ENCODE results near the gene DTWD2. TPM values are rescaled to one million over a fixed set of nuclear protein-coding genes. Genes with fewer than 3 reads are reported as not detected.
"Not testable (repeated sequence)": the region's sequence is repeated elsewhere in the genome, so short reads cannot be mapped to it uniquely, and the experiment has no call there.

The DTWD2 gene
- total RNA-seq, 5 donors from 2014 or later (not counting 1 experiment from before 2014, with no cell fraction given), result 3.0 to 4.4 (median 3.2) TPM

- no peak overlapping the region for H3K4me3 ChIP-seq (ENCODE audit: control insufficient read depth in 1 of 2, extremely low read depth in 1 of 2, low read length in 1 of 2)
- no peaks in the 10 kb centered on the region for H3K9me3 ChIP-seq
- CTCF ChIA-PET, result no interaction called here
- no peaks in the 10 kb centered on the region for H3K36me3 ChIP-seq (ENCODE audit: control insufficient read depth in 2 of 2, extremely low read depth in 1 of 2, insufficient read depth in 1 of 2, low read length in 1 of 2)
- WGBS (ENCODE audit: insufficient coverage), result no CpG with 5 or more reads among the region's 2 CpGs
- Mint-ChIP-seq H3K27ac (no peak overlapping the region), H3K36me3 (peaks cover 5% of the 10 kb centered on the region), H3K9me3 (no peaks in the 10 kb centered on the region), H3K4me3 (no peak overlapping the region), H3K4me1 (no peaks in the 10 kb centered on the region), H3K27me3 (no peaks in the 10 kb centered on the region)
- ATAC-seq (replicated peaks in 1 of 4) (no peak), DNase-seq (no peak)
- no peak overlapping the region for H3K27ac ChIP-seq (ENCODE audit: low read length)
- POLR2A ChIA-PET, result no interaction called here
- H3K4me1 ChIP-seq (ENCODE audit: control insufficient read depth in 1 of 2, extremely low read depth in 1 of 2, insufficient read depth in 2 of 2, low read length in 2 of 2), result no peaks in the 10 kb centered on the region
- H3K27me3 ChIP-seq (replicated peaks in 1 of 2; ENCODE audit: control insufficient read depth in 2 of 2, extremely low read depth in 1 of 2, insufficient read depth in 2 of 2, low read length in 1 of 2), result no peaks in the 10 kb centered on the region
Observed at GRCh38 chr5:118888556-118888955, 99.8 kb downstream of the DTWD2 start.

- Mint-ChIP-seq H3K4me3 (no peak overlapping the region), H3K27ac (no peak overlapping the region), H3K27me3 (no peaks in the 10 kb centered on the region), H3K4me1 (no peaks in the 10 kb centered on the region), H3K9me3 (peaks cover under 1 to 5% (median 4%) of the 10 kb centered on the region in 3 donors), H3K36me3 (peaks cover 14% of the 10 kb centered on the region)
- H3K27ac ChIP-seq (ENCODE audit: low read length), result no peak overlapping the region
- CTCF ChIA-PET, result no interaction called here
- ATAC-seq (replicated peaks in 1 of 4) (no peak), DNase-seq (no peak)
- no peaks in the 10 kb centered on the region for H3K9me3 ChIP-seq
- H3K27me3 ChIP-seq (replicated peaks in 1 of 2; ENCODE audit: control insufficient read depth in 2 of 2, extremely low read depth in 1 of 2, insufficient read depth in 2 of 2, low read length in 1 of 2), result no peaks in the 10 kb centered on the region
- H3K4me1 ChIP-seq (ENCODE audit: control insufficient read depth in 1 of 2, extremely low read depth in 1 of 2, insufficient read depth in 2 of 2, low read length in 2 of 2), result no peaks in the 10 kb centered on the region
- H3K4me3 ChIP-seq (ENCODE audit: control insufficient read depth in 1 of 2, extremely low read depth in 1 of 2, low read length in 1 of 2), result no peak overlapping the region
- POLR2A ChIA-PET, result no interaction called here
- no peaks in the 10 kb centered on the region for H3K36me3 ChIP-seq (ENCODE audit: control insufficient read depth in 2 of 2, extremely low read depth in 1 of 2, insufficient read depth in 1 of 2, low read length in 1 of 2)
- 70% methylated on average over 2 of the region's 2 CpGs for WGBS (ENCODE audit: insufficient coverage)
Observed at GRCh38 chr5:118883362-118883761, 105.0 kb downstream of the DTWD2 start.

- H3K27ac Mint-ChIP-seq, result no peak overlapping the region
- Histone ChIP-seq H3K36me3 (ENCODE audit: control insufficient read depth in 2 of 2, extremely low read depth in 1 of 2, insufficient read depth in 1 of 2, low read length in 1 of 2) (no peaks in the 10 kb centered on the region), H3K4me1 (ENCODE audit: control insufficient read depth in 1 of 2, extremely low read depth in 1 of 2, insufficient read depth in 2 of 2, low read length in 2 of 2) (no peaks in the 10 kb centered on the region), H3K4me3 (ENCODE audit: control insufficient read depth in 1 of 2, extremely low read depth in 1 of 2, low read length in 1 of 2) (no peak overlapping the region), H3K27me3 (replicated peaks in 1 of 2; ENCODE audit: control insufficient read depth in 2 of 2, extremely low read depth in 1 of 2, insufficient read depth in 2 of 2, low read length in 1 of 2) (no peaks in the 10 kb centered on the region), H3K9me3 (no peaks in the 10 kb centered on the region), H3K27ac (ENCODE audit: low read length) (no peak overlapping the region)
- no peak for DNase-seq
- peaks cover 4 to 12% (median 8%) of the 10 kb centered on the region in 3 donors for H3K9me3 Mint-ChIP-seq
- ChIA-PET POLR2A (no interaction called here), CTCF (no interaction called here)
- ATAC-seq (replicated peaks in 1 of 4), result no peak
- no peaks in the 10 kb centered on the region for H3K4me1 Mint-ChIP-seq
- no peaks in the 10 kb centered on the region for H3K27me3 Mint-ChIP-seq
- H3K4me3 Mint-ChIP-seq, result no peak overlapping the region
- H3K36me3 Mint-ChIP-seq, result peaks cover 21% of the 10 kb centered on the region
- 64% methylated on average over 3 of the region's 3 CpGs for WGBS (ENCODE audit: insufficient coverage)
Observed at GRCh38 chr5:118882666-118883065, 105.7 kb downstream of the DTWD2 start.

DNA sequence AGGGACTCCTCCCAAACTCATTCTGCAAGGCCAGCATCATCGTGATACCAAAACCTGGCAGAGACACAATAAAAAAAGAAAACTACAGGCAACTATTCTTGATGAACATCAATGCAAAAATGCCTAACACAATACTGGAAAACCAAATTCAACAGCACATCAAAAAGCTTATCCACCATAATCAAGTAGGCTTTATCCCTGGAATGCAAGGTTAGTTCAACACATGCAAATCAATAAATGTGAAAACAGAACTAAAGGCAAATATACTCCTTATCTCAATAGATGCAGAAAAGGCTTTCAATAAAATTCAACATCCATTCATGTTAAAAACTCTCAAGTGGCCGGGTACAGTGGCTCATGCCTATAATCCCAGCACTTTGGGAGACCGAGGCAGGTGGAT is 111.5 kb downstream of the DTWD2 start:
- Mint-ChIP-seq H3K9me3 (peaks cover 28 to 45% (median 40%) of the 10 kb centered on the region in 3 donors), H3K36me3 (peaks cover 52% of the 10 kb centered on the region)
- no CpG with 5 or more reads among the region's 3 CpGs for WGBS (ENCODE audit: insufficient coverage)
- DNase-seq; H3K9me3 ChIP-seq; CTCF ChIA-PET; POLR2A ChIA-PET; H3K4me1 ChIP-seq (ENCODE audit: control insufficient read depth in 1 of 2, extremely low read depth in 1 of 2, insufficient read depth in 2 of 2, low read length in 2 of 2); H3K36me3 ChIP-seq (ENCODE audit: control insufficient read depth in 2 of 2, extremely low read depth in 1 of 2, insufficient read depth in 1 of 2, low read length in 1 of 2); H3K27me3 ChIP-seq (replicated peaks in 1 of 2; ENCODE audit: control insufficient read depth in 2 of 2, extremely low read depth in 1 of 2, insufficient read depth in 2 of 2, low read length in 1 of 2); H3K4me3 ChIP-seq (ENCODE audit: control insufficient read depth in 1 of 2, extremely low read depth in 1 of 2, low read length in 1 of 2); H3K4me1 Mint-ChIP-seq; H3K27ac ChIP-seq (ENCODE audit: low read length); H3K4me3 Mint-ChIP-seq; ATAC-seq (replicated peaks in 1 of 4); H3K27me3 Mint-ChIP-seq; H3K27ac Mint-ChIP-seq: not testable (repeated sequence)

DNA sequence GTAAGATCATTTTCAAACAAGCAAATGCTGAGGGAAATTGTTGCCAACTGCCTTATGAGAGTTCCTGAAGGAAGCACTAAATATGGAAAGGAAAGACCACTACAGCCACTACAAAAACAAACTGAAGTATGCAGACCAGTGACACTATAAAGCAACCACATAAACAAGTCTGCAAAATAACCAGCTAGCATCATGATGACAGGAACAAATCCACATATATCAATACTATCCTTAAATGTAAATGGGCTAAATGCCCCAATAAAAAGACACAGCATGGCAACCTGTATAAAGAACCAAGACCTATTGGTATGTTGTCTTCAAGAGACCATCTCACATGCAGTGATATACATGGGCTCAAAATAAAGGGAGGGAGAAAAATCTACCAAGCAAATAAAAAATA is 113.2 kb downstream of the DTWD2 start:
- peaks cover 25 to 41% (median 40%) of the 10 kb centered on the region in 3 donors for H3K9me3 Mint-ChIP-seq
- H3K4me3 Mint-ChIP-seq, result no peak overlapping the region
- no peaks in the 10 kb centered on the region for H3K4me1 Mint-ChIP-seq
- Histone ChIP-seq H3K27me3 (replicated peaks in 1 of 2; ENCODE audit: control insufficient read depth in 2 of 2, extremely low read depth in 1 of 2, insufficient read depth in 2 of 2, low read length in 1 of 2) (no peaks in the 10 kb centered on the region), H3K36me3 (ENCODE audit: control insufficient read depth in 2 of 2, extremely low read depth in 1 of 2, insufficient read depth in 1 of 2, low read length in 1 of 2) (no peaks in the 10 kb centered on the region), H3K4me1 (ENCODE audit: control insufficient read depth in 1 of 2, extremely low read depth in 1 of 2, insufficient read depth in 2 of 2, low read length in 2 of 2) (no peaks in the 10 kb centered on the region), H3K4me3 (ENCODE audit: control insufficient read depth in 1 of 2, extremely low read depth in 1 of 2, low read length in 1 of 2) (no peak overlapping the region), H3K9me3 (peaks cover 3% of the 10 kb centered on the region), H3K27ac (ENCODE audit: low read length) (no peak overlapping the region)
- ATAC-seq (replicated peaks in 1 of 4), result no peak
- peaks cover 59% of the 10 kb centered on the region for H3K36me3 Mint-ChIP-seq
- H3K27ac Mint-ChIP-seq, result no peak overlapping the region
- ChIA-PET CTCF (no interaction called here), POLR2A (interaction anchor here in 1 of 2 donors (0.7 kb wide), 1 partner anchor 67 kb away, joined by 6 read pairs; no protein-coding TSS in a partner anchor)
- H3K27me3 Mint-ChIP-seq, result no peaks in the 10 kb centered on the region
- DNase-seq, result no peak

- H3K4me3 ChIP-seq (ENCODE audit: control insufficient read depth in 1 of 2, extremely low read depth in 1 of 2, low read length in 1 of 2), result no peak overlapping the region
- H3K4me1 ChIP-seq (ENCODE audit: control insufficient read depth in 1 of 2, extremely low read depth in 1 of 2, insufficient read depth in 2 of 2, low read length in 2 of 2), result no peaks in the 10 kb centered on the region
- no peaks in the 10 kb centered on the region for H3K36me3 ChIP-seq (ENCODE audit: control insufficient read depth in 2 of 2, extremely low read depth in 1 of 2, insufficient read depth in 1 of 2, low read length in 1 of 2)
- peaks cover 3% of the 10 kb centered on the region for H3K9me3 ChIP-seq
- Mint-ChIP-seq H3K36me3 (peaks cover 71% of the 10 kb centered on the region), H3K4me1 (no peaks in the 10 kb centered on the region), H3K9me3 (peaks cover 29 to 45% (median 45%) of the 10 kb centered on the region in 3 donors), H3K27me3 (no peaks in the 10 kb centered on the region), H3K4me3 (no peak overlapping the region), H3K27ac (no peak overlapping the region)
- ChIA-PET CTCF (no interaction called here), POLR2A (no interaction called here)
- H3K27ac ChIP-seq (ENCODE audit: low read length), result no peak overlapping the region
- no peak for ATAC-seq (replicated peaks in 1 of 4)
- H3K27me3 ChIP-seq (replicated peaks in 1 of 2; ENCODE audit: control insufficient read depth in 2 of 2, extremely low read depth in 1 of 2, insufficient read depth in 2 of 2, low read length in 1 of 2), result no peaks in the 10 kb centered on the region
- WGBS (ENCODE audit: insufficient coverage), result 100% methylated on average over 5 of the region's 6 CpGs
- no peak for DNase-seq
Observed at GRCh38 chr5:118873417-118873816, 114.9 kb downstream of the DTWD2 start.

DNA sequence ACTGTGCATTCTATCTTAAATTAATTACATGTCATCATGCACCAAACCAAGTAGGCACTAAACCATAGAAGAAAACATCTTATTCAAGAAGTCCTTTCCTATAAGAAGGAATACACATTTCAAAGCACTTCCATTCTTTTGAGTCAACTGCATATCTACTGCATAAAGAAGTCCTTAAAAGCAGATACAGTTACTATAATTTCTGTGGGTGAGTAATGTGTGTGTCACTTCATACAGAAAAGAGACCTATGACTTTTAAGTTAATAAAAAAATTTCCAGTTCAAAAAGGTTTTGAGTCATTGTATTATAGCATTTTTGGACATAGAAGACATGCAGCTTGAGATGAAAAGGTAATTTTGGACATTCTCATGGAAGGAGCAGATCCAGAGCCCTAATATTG is 125.0 kb downstream of the DTWD2 start:
- Histone ChIP-seq H3K27ac (ENCODE audit: low read length) (no peak overlapping the region), H3K4me1 (ENCODE audit: control insufficient read depth in 1 of 2, extremely low read depth in 1 of 2, insufficient read depth in 2 of 2, low read length in 2 of 2) (no peaks in the 10 kb centered on the region), H3K9me3 (no peaks in the 10 kb centered on the region), H3K27me3 (replicated peaks in 1 of 2; ENCODE audit: control insufficient read depth in 2 of 2, extremely low read depth in 1 of 2, insufficient read depth in 2 of 2, low read length in 1 of 2) (no peaks in the 10 kb centered on the region), H3K36me3 (ENCODE audit: control insufficient read depth in 2 of 2, extremely low read depth in 1 of 2, insufficient read depth in 1 of 2, low read length in 1 of 2) (no peaks in the 10 kb centered on the region), H3K4me3 (ENCODE audit: control insufficient read depth in 1 of 2, extremely low read depth in 1 of 2, low read length in 1 of 2) (no peak overlapping the region)
- POLR2A ChIA-PET, result no interaction called here
- no peak overlapping the region for H3K4me3 Mint-ChIP-seq
- H3K27me3 Mint-ChIP-seq, result no peaks in the 10 kb centered on the region
- peaks cover 25% of the 10 kb centered on the region for H3K36me3 Mint-ChIP-seq
- ATAC-seq (replicated peaks in 1 of 4), result no peak
- H3K4me1 Mint-ChIP-seq, result no peaks in the 10 kb centered on the region
- H3K27ac Mint-ChIP-seq, result no peak overlapping the region
- CTCF ChIA-PET, result no interaction called here
- peaks cover 0 to 8% (median 3%) of the 10 kb centered on the region in 3 donors for H3K9me3 Mint-ChIP-seq
- DNase-seq, result no peak

Measured in T-cell (primary cell).